H9 (cell line): Measurements from ENCODE around the gene PLCB1. TPM values are rescaled to one million over a fixed set of nuclear protein-coding genes. Genes with fewer than 3 reads are reported as not detected.

Source experiments
- DNase-seq: peaks from one replicate; pipeline ENCODE4 v3.0.0-alpha.2; 2017
- H2AFZ ChIP-seq: one replicate; pipeline ENCODE4 v1.6.1; 2013; ENCODE audit warnings: mild to moderate bottlenecking, low read length, control low read depth, moderate library complexity
- H2AK5ac ChIP-seq: 2 replicates; pipeline ENCODE4 v1.6.1; 2013; ENCODE audit warnings: low read length, control low read depth, mixed read lengths; ENCODE audit not compliant: insufficient read length
- H2BK120ac ChIP-seq: one replicate; pipeline ENCODE4 v1.6.1; 2013; ENCODE audit warnings: low read depth, mild to moderate bottlenecking, low read length, control low read depth, inconsistent platforms; ENCODE audit not compliant: poor library complexity, severe bottlenecking
- H2BK12ac ChIP-seq: 2 replicates; pipeline ENCODE4 v1.6.1; 2013; ENCODE audit warnings: low read length, control low read depth, mixed read lengths, low read depth; ENCODE audit not compliant: insufficient read length
- H2BK15ac ChIP-seq: 2 replicates; pipeline ENCODE4 v1.6.1; 2013; ENCODE audit warnings: low read depth, low read length, control low read depth
- H2BK20ac ChIP-seq: one replicate; pipeline ENCODE4 v1.6.1; 2013; ENCODE audit warnings: low read depth, mild to moderate bottlenecking, low read length, control low read depth, inconsistent platforms; ENCODE audit not compliant: poor library complexity, severe bottlenecking
- H2BK5ac ChIP-seq: 2 replicates; pipeline ENCODE4 v1.6.1; 2013; ENCODE audit warnings: low read length, control low read depth, mixed read lengths; ENCODE audit not compliant: insufficient read length
- H3K14ac ChIP-seq: 2 replicates; pipeline ENCODE4 v1.6.1; 2013; ENCODE audit warnings: low read length, control low read depth; ENCODE audit not compliant: insufficient read depth
- H3K18ac ChIP-seq: 2 replicates; pipeline ENCODE4 v1.6.1; 2013; ENCODE audit warnings: low read depth, mild to moderate bottlenecking, mixed read lengths, low read length, control low read depth; ENCODE audit not compliant: insufficient read length
- H3K23ac ChIP-seq: 2 replicates; pipeline ENCODE4 v1.6.1; 2013; ENCODE audit warnings: low read length, control low read depth, mixed read lengths, low read depth; ENCODE audit not compliant: insufficient read length
- H3K23me2 ChIP-seq: 2 replicates; pipeline ENCODE4 v1.6.1; 2013; ENCODE audit warnings: low read depth, mild to moderate bottlenecking, mixed read lengths, low read length, control low read depth; ENCODE audit not compliant: insufficient read length, poor library complexity, severe bottlenecking
- H3K27ac ChIP-seq: 2 replicates; pipeline ENCODE4 v1.5.1; 2013; ENCODE audit warnings: low read length, control low read depth, mixed read lengths, low read depth; ENCODE audit not compliant: insufficient read length
- H3K27me3 ChIP-seq: 2 replicates; pipeline ENCODE4 v1.6.1; 2013; ENCODE audit warnings: low read length, control low read depth, inconsistent platforms; ENCODE audit not compliant: insufficient read depth
- H3K4ac ChIP-seq: 2 replicates; pipeline ENCODE4 v1.6.1; 2013; ENCODE audit warnings: low read depth, mild to moderate bottlenecking, control low read depth, inconsistent platforms, low read length, moderate library complexity
- H3K4me1 ChIP-seq: 2 replicates; pipeline ENCODE4 v1.6.1; 2013; ENCODE audit warnings: low read length, control low read depth, inconsistent platforms; ENCODE audit not compliant: insufficient read depth
- H3K4me2 ChIP-seq: 2 replicates; pipeline ENCODE4 v1.6.1; 2013; ENCODE audit warnings: low read length, control low read depth, mixed read lengths; ENCODE audit not compliant: insufficient read length, insufficient read depth
- H3K56ac ChIP-seq: 2 replicates; pipeline ENCODE4 v1.6.1; 2013; ENCODE audit warnings: low read depth, mild to moderate bottlenecking, mixed read lengths, low read length, control low read depth; ENCODE audit not compliant: insufficient read length
- H3K79me1 ChIP-seq: 2 replicates; pipeline ENCODE4 v1.6.1; 2013; ENCODE audit warnings: low read depth, mild to moderate bottlenecking, moderate library complexity, low read length, control low read depth, inconsistent platforms; ENCODE audit not compliant: insufficient read depth, poor library complexity, severe bottlenecking
- H3K79me2 ChIP-seq: 2 replicates; pipeline ENCODE4 v1.6.1; 2013; ENCODE audit warnings: low read length, control low read depth, inconsistent platforms; ENCODE audit not compliant: insufficient read depth
- H3K9ac ChIP-seq: 2 replicates; pipeline ENCODE4 v1.6.1; 2013; ENCODE audit warnings: low read length, control low read depth, mixed read lengths; ENCODE audit not compliant: insufficient read length; ENCODE audit errors: extremely low read depth
- H3K9me3 ChIP-seq: one replicate; pipeline ENCODE4 v1.6.1; 2013; ENCODE audit warnings: low read depth, low read length, inconsistent platforms; ENCODE audit not compliant: control insufficient read depth
- H3T11ph ChIP-seq: one replicate; pipeline ENCODE4 v1.6.1; 2013; ENCODE audit warnings: mild to moderate bottlenecking, low read length, control low read depth, inconsistent platforms
- H4K20me1 ChIP-seq: one replicate; pipeline ENCODE4 v1.6.1; 2013; ENCODE audit not compliant: control insufficient read depth, insufficient read length, insufficient read depth
- H4K5ac ChIP-seq: 2 replicates; pipeline ENCODE4 v1.6.1; 2013; ENCODE audit warnings: low read depth, mild to moderate bottlenecking, mixed read lengths, low read length, control low read depth; ENCODE audit not compliant: insufficient read length
- H4K8ac ChIP-seq: replicated peaks from 2 replicates; pipeline ENCODE4 v1.6.1; 2013; ENCODE audit warnings: low read length, control low read depth, mixed read lengths, low read depth; ENCODE audit not compliant: insufficient read length
- H4K91ac ChIP-seq: 2 replicates; pipeline ENCODE4 v1.6.1; 2013; ENCODE audit warnings: low read depth, mild to moderate bottlenecking, moderate library complexity, mixed read lengths, low read length, control low read depth; ENCODE audit not compliant: insufficient read length
- H3K27ac Mint-ChIP-seq, 3 experiments: 2 replicates in 2 of 3; 3 replicates in 1 of 3; pipeline ENCODE4 v1.8.0; 2020 to 2021; ENCODE audit warnings: mixed read lengths in 3 of 3, mild to moderate bottlenecking in 1 of 3, moderate library complexity in 1 of 3
- H3K27me3 Mint-ChIP-seq: 2 replicates; pipeline ENCODE4 v1.8.0; 2021; ENCODE audit warnings: low read depth, mild to moderate bottlenecking, moderate library complexity, mixed read lengths
- H3K36me3 Mint-ChIP-seq, 3 experiments: 2 replicates in 2 of 3; 3 replicates in 1 of 3; pipeline ENCODE4 v1.8.0; 2020 to 2021; ENCODE audit warnings: low read depth in 3 of 3, mixed read lengths in 3 of 3; ENCODE audit not compliant: insufficient read depth in 1 of 3
- H3K4me1 Mint-ChIP-seq, 2 experiments: 2 replicates each; pipeline ENCODE4 v1.8.0; 2020; ENCODE audit warnings: mixed read lengths in 2 of 2
- H3K4me3 Mint-ChIP-seq, 2 experiments: 2 replicates in 1 of 2; 3 replicates in 1 of 2; pipeline ENCODE4 v1.8.0; 2020 to 2021; ENCODE audit warnings: mild to moderate bottlenecking in 2 of 2, mixed read lengths in 2 of 2, moderate library complexity in 1 of 2
- H3K9me3 Mint-ChIP-seq, 2 experiments: 2 replicates in 1 of 2; 3 replicates in 1 of 2; pipeline ENCODE4 v1.8.0; 2020; ENCODE audit warnings: mild to moderate bottlenecking in 2 of 2, mixed read lengths in 2 of 2, moderate library complexity in 1 of 2
- WGBS: extraction: QIAGEN DNeasy Blood & Tissue Kit; methylation state at CpG from one replicate; pipeline ENCODE4 v1.1.7; 2013; ENCODE audit warnings: missing lambda C conversion rate, low lambda C conversion rate, mixed read lengths; ENCODE audit not compliant: insufficient read length; ENCODE audit errors: extremely low coverage; 5-methylcytosine and 5-hydroxymethylcytosine counted together
- total RNA-seq: library from RNA; stranded (reverse); gene quantifications from 2 replicates; pipeline ENCODE4 v1.2.1, GENCODE V29; 2021
- TF ChIP-seq, protein P1 (sequence below): fragments of 200-600 bp; sonication (generic); conservative IDR thresholded peaks from 3 replicates; pipeline ENCODE4 v1.8.0; 2021; ENCODE audit warnings: antibody characterized with exemption, mild to moderate bottlenecking

PLCB1 gene
- total RNA-seq, 1 experiment from 2014 or later = 11.5 TPM

DNA sequence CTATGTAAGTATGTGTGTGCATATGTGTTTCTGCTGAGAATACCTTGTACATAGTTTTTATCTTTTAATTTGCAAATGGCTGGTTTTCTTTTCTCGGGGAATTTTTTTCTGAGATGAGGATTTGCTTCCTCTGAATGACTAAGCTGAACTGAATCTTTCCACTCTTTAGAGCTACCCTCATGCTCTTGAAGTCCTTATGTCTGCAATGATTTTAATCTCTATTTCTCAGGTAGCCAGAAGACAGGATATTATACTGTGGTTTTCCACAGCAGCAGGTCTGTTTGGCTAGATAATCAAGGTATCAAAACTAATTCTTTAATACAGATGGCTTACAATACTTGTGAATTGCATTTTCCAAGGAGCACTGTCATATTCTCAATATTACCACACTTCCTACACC lies 114.7 kb downstream of the PLCB1 start:
- Mint-ChIP-seq H3K4me3 (no peak overlapping the region), H3K27ac (no peak overlapping the region), H3K36me3 (no peaks in the 10 kb centered on the region), H3K4me1 (peaks cover 6 to 9% of the 10 kb centered on the region in 2 experiments; a peak in 3 of 4 replicates), H3K27me3 (no peaks in the 10 kb centered on the region), H3K9me3 (no peaks in the 10 kb centered on the region)
- Histone ChIP-seq H4K5ac (no peak overlapping the region), H4K20me1 (no peaks in the 10 kb centered on the region), H2BK120ac (no peak overlapping the region), H4K8ac (no peak overlapping the region), H2BK15ac (no peak overlapping the region), H3K27ac (no peak overlapping the region), H3K4ac (no peak overlapping the region), H3K9ac (no peak overlapping the region), H3K56ac (no peak overlapping the region), H3K27me3 (no peaks in the 10 kb centered on the region), H2BK20ac (no peak overlapping the region), H2AFZ (no peak overlapping the region), H3T11ph (no peak overlapping the region), H2BK12ac (no peak overlapping the region), H3K9me3 (no peaks in the 10 kb centered on the region), H3K79me1 (no peaks in the 10 kb centered on the region), H3K23ac (no peak overlapping the region), H3K4me1 (no peaks in the 10 kb centered on the region; the same call in 1 of the 2 replicates), H2AK5ac (no peak overlapping the region), H3K23me2 (no peaks in the 10 kb centered on the region), H2BK5ac (no peak overlapping the region), H3K79me2 (no peaks in the 10 kb centered on the region), H3K4me2 (no peak overlapping the region), H3K14ac (no peak overlapping the region), H3K18ac (no peak overlapping the region), H4K91ac (no peak overlapping the region)
- TF ChIP-seq, protein P1, sequence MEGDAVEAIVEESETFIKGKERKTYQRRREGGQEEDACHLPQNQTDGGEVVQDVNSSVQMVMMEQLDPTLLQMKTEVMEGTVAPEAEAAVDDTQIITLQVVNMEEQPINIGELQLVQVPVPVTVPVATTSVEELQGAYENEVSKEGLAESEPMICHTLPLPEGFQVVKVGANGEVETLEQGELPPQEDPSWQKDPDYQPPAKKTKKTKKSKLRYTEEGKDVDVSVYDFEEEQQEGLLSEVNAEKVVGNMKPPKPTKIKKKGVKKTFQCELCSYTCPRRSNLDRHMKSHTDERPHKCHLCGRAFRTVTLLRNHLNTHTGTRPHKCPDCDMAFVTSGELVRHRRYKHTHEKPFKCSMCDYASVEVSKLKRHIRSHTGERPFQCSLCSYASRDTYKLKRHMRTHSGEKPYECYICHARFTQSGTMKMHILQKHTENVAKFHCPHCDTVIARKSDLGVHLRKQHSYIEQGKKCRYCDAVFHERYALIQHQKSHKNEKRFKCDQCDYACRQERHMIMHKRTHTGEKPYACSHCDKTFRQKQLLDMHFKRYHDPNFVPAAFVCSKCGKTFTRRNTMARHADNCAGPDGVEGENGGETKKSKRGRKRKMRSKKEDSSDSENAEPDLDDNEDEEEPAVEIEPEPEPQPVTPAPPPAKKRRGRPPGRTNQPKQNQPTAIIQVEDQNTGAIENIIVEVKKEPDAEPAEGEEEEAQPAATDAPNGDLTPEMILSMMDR = no peak
- no CpG with 5 or more reads among the region's 1 CpG for WGBS
- no peak for DNase-seq
